Endothelial cell of umbilical vein (primary cell): Measurements from ENCODE around the gene COL26A1. TPM values are rescaled to one million over a fixed set of nuclear protein-coding genes. Genes with fewer than 3 reads are reported as not detected.

Experiments used
- BruUV-seq: library from RNA; stranded (reverse); fragments of 400-500 nt; replicated peaks from 2 replicates; lab custom pipeline; 2021; lab: Mats Ljungman, UMichigan
- CTCF ChIA-PET: fragments of 300-600, 350-600 bp; sonication (Branson Sonifier 250); formaldehyde crosslinking; loops from one replicate; lab custom pipeline; 2021; ENCODE audit warnings: antibody characterized with exemption, inconsistent platforms; lab: Charles Lee
- POLR2A ChIA-PET: fragments of 300-600, 350-600 bp; sonication (Branson Sonifier 250); formaldehyde crosslinking; loops from one replicate; lab custom pipeline; 2021; ENCODE audit warnings: antibody characterized with exemption, inconsistent platforms; lab: Charles Lee
- DNase-seq: peaks from one replicate; pipeline ENCODE4 v3.0.0-alpha.2; 2011; ENCODE audit warnings: low read depth, low spot score
- FAIRE-seq: peaks from 2 replicates; lab custom pipeline; 2011; peaks lifted over from hg19 to GRCh38; lab: Jason Lieb, UNC
- H2AFZ ChIP-seq: 2 replicates; pipeline ENCODE4 v1.6.0; 2012; ENCODE audit warnings: low read depth, low read length, control low read depth, inconsistent platforms
- H3K27ac ChIP-seq: 2 replicates; pipeline ENCODE4 v1.5.1; 2011; ENCODE audit warnings: low read depth, mild to moderate bottlenecking, control low read depth, low read length, moderate library complexity; ENCODE audit not compliant: insufficient read depth
- H3K27me3 ChIP-seq, 2 experiments: 2 replicates each; pipeline versions ENCODE4 v1.6.0 to v1.6.1; 2011; ENCODE audit warnings: low read length in 2 of 2, mixed read lengths in 1 of 2; ENCODE audit not compliant: control insufficient read depth in 2 of 2, insufficient read depth in 2 of 2
- H3K36me3 ChIP-seq, 2 experiments: 2 replicates in 1 of 2; 3 replicates in 1 of 2; pipeline ENCODE4 v1.5.1; 2011; ENCODE audit warnings: low read length in 2 of 2, mild to moderate bottlenecking in 1 of 2, moderate library complexity in 1 of 2; ENCODE audit not compliant: control insufficient read depth in 2 of 2, insufficient read depth in 2 of 2; ENCODE audit errors: extremely low read depth in 1 of 2
- H3K4me1 ChIP-seq: 3 replicates; pipeline ENCODE4 v1.5.1; 2011; ENCODE audit warnings: mild to moderate bottlenecking, low read length; ENCODE audit not compliant: control insufficient read depth, insufficient read depth; ENCODE audit errors: extremely low read depth
- H3K4me2 ChIP-seq: 2 replicates; pipeline ENCODE4 v1.6.1; 2011; ENCODE audit warnings: low read length, control low read depth, mixed read lengths; ENCODE audit not compliant: insufficient read depth
- H3K4me3 ChIP-seq, 3 experiments: fragments of 200-600 bp in 1 of 3; sonication (generic), shearing (Covaris generic) in 1 of 3; replicated peaks in 1 of 3; 2 replicates each; pipeline ENCODE4 v1.5.1; 2011 to 2016; ENCODE audit warnings: control low read depth in 3 of 3, low read length in 3 of 3, mild to moderate bottlenecking in 2 of 3, inconsistent platforms in 1 of 3, low read depth in 1 of 3, moderate library complexity in 1 of 3; ENCODE audit not compliant: insufficient read depth in 1 of 3
- H3K79me2 ChIP-seq: 2 replicates; pipeline ENCODE4 v1.6.0; 2012; ENCODE audit warnings: low read length, inconsistent platforms; ENCODE audit not compliant: control insufficient read depth, insufficient read depth
- H3K9ac ChIP-seq: replicated peaks from 2 replicates; pipeline ENCODE3; 2011; ENCODE audit warnings: low read length, control low read depth; ENCODE audit not compliant: insufficient read depth; ENCODE audit errors: extremely low read depth
- H3K9me1 ChIP-seq: replicated peaks from 3 replicates; pipeline ENCODE4 v1.6.0; 2011; ENCODE audit warnings: mild to moderate bottlenecking, low read length; ENCODE audit not compliant: control insufficient read depth, insufficient read depth; ENCODE audit errors: extremely low read depth
- H3K9me3 ChIP-seq: replicated peaks from 2 replicates; pipeline ENCODE4 v1.5.1; 2012; ENCODE audit warnings: low read length, inconsistent platforms; ENCODE audit not compliant: control insufficient read depth, insufficient read depth
- H4K20me1 ChIP-seq: replicated peaks from 2 replicates; pipeline ENCODE3; 2011; ENCODE audit warnings: mild to moderate bottlenecking, low read length; ENCODE audit not compliant: control insufficient read depth, insufficient read depth; ENCODE audit errors: extremely low read depth
- CTCF ChIP-seq, 2 donors: IDR thresholded peaks; 1 replicate in 1 of 2; 2 replicates in 1 of 2; pipeline ENCODE4 v1.5.1; 2011; ENCODE audit warnings: low read length in 2 of 2, mild to moderate bottlenecking in 2 of 2, moderate library complexity in 2 of 2, control low read depth in 1 of 2, inconsistent platforms in 1 of 2, low read depth in 1 of 2; ENCODE audit not compliant: insufficient read depth in 1 of 2; ENCODE audit errors: extremely low read depth in 1 of 2
- EZH2 ChIP-seq: IDR thresholded peaks from 2 replicates; pipeline ENCODE4 v1.6.1; 2012; ENCODE audit warnings: borderline replicate concordance, low read depth, mild to moderate bottlenecking, moderate library complexity, low read length, inconsistent platforms; ENCODE audit not compliant: severe bottlenecking
- FOS ChIP-seq: IDR thresholded peaks from 2 replicates; pipeline ENCODE4 v1.6.1; 2011; ENCODE audit warnings: mild to moderate bottlenecking, low read length, moderate library complexity, borderline replicate concordance; ENCODE audit not compliant: insufficient read depth
- GATA2 ChIP-seq: IDR thresholded peaks from 2 replicates; pipeline ENCODE4 v1.7.0; 2011; ENCODE audit warnings: low read depth, mild to moderate bottlenecking, moderate library complexity, mixed read lengths, low read length; ENCODE audit not compliant: insufficient read length, insufficient read depth
- JUN ChIP-seq: IDR thresholded peaks from 2 replicates; pipeline ENCODE4 v1.6.1; 2011; ENCODE audit warnings: borderline replicate concordance, low read depth; ENCODE audit not compliant: insufficient read length, insufficient read depth
- MAX ChIP-seq: IDR thresholded peaks from 2 replicates; pipeline ENCODE4 v1.6.1; 2011; ENCODE audit not compliant: insufficient read depth, insufficient read length
- MYC ChIP-seq: IDR thresholded peaks from one replicate; pipeline ENCODE4 v1.6.1; 2011; ENCODE audit warnings: mild to moderate bottlenecking, low read depth, low read length
- POLR2A ChIP-seq: IDR thresholded peaks from 2 replicates; pipeline ENCODE4 v1.6.1; 2012; ENCODE audit warnings: low read depth, mild to moderate bottlenecking, control low read depth, low read length
- POLR2AphosphoS5 ChIP-seq: IDR thresholded peaks from 2 replicates; pipeline ENCODE4 v1.6.1; 2012; ENCODE audit warnings: low read depth, mild to moderate bottlenecking, control low read depth, low read length, moderate library complexity; ENCODE audit not compliant: insufficient read depth
- dilution Hi-C: fragments of 300-500 bp; cut with MboI; formaldehyde crosslinking; loops from one replicate; pipeline ENCODE4 v1.15.0; 2019; ENCODE audit warnings: low sequenced_read_pairs; ENCODE audit not compliant: extremely low pct_ligation_motif_present
- intact Hi-C: fragments of 100-400 bp; cut with micrococcal nuclease; formaldehyde crosslinking; loops from one replicate; pipeline ENCODE4 v1.10.0; 2022
- polyA plus RNA-seq, 4 experiments: library from polyadenylated mRNA; depleted of rRNA in 3 of 4; stranded (reverse) in 3 of 4; unstranded in 1 of 4; fragments of >200 nt; gene quantifications; 2 replicates each; pipeline versions ENCODE4 v1.2.1 to v1.2.3, GENCODE V29; 2011 to 2012; ENCODE audit warnings: missing spikeins in 1 of 4
- total RNA-seq: library from RNA; stranded (reverse); gene quantifications from 2 replicates; pipeline ENCODE4 v1.2.3, GENCODE V29; 2021

The COL26A1 gene
- total and polyA plus RNA-seq, 2 donors (not counting 3 experiments of a cell fraction or from before 2014, with no cell fraction given), result not detected

GRCh38 chr7:101588131-101588935 lies 225.7 kb downstream of the COL26A1 start:
- Histone ChIP-seq H3K27me3 (no peaks in the 10 kb centered on the region), H3K9ac (no peak overlapping the region), H3K9me1 (no peaks in the 10 kb centered on the region), H3K79me2 (no peaks in the 10 kb centered on the region), H2AFZ (no peak overlapping the region), H3K4me3 (no peak overlapping the region), H3K9me3 (no peaks in the 10 kb centered on the region), H3K27ac (no peak overlapping the region), H3K4me1 (no peaks in the 10 kb centered on the region), H3K4me2 (no peak overlapping the region), H3K36me3 (no peaks in the 10 kb centered on the region), H4K20me1 (no peaks in the 10 kb centered on the region)
- no TSS peak for BruUV-seq
- intact Hi-C loops, result no loop called here
- dilution Hi-C loops, result no loop called here
- POLR2A ChIA-PET, result no interaction called here
- no peak for DNase-seq
- TF ChIP-seq JUN (no peak), FOS (no peak), CTCF (IDR thresholded peaks at IDR 0.05; ENCODE audit: extremely low read depth in 1 of 2, insufficient read depth in 1 of 2, low read depth in 1 of 2, low read length in 2 of 2) (no peak), MYC (no peak), POLR2AphosphoS5 (no peak), GATA2 (no peak), POLR2A (no peak), EZH2 (no peak), MAX (no peak)
- CTCF ChIA-PET, result interaction anchor here (0.6 kb wide), 1 partner anchor 8 kb away, joined by 3 read pairs; no protein-coding TSS in a partner anchor
- FAIRE-seq, result no peak
